ENCODE results near the gene MAP3K4. TPM values are rescaled to one million over a fixed set of nuclear protein-coding genes. Genes with fewer than 3 reads are reported as not detected.

MAP3K4 gene
- total and polyA plus RNA-seq, 2 of the 4 experiments (the other 2 are of a cell fraction), result 11.5 to 20.4 TPM

- Histone ChIP-seq H3K4me3 (ENCODE audit: insufficient read depth, low read depth, low read length) (no peak overlapping the region), H3K36me3 (ENCODE audit: control insufficient read depth, insufficient read depth, low read length) (peaks cover 9% of the 10 kb centered on the region), H4K20me1 (ENCODE audit: insufficient read depth, low read length) (no peaks in the 10 kb centered on the region), H3K9me1 (ENCODE audit: insufficient read depth, low read length) (no peaks in the 10 kb centered on the region), H3K4me1 (ENCODE audit: control insufficient read depth, insufficient read depth, low read length) (no peaks in the 10 kb centered on the region), H2BK5ac (ENCODE audit: low read depth, low read length, poor library complexity, severe bottlenecking) (no peak overlapping the region), H3K23ac (ENCODE audit: low read depth, low read length) (no peak overlapping the region), H3K9ac (ENCODE audit: low read depth, low read length) (no peak overlapping the region), H3K9me3 (ENCODE audit: control insufficient read depth, insufficient read depth, low read length) (no peaks in the 10 kb centered on the region), H2AK5ac (ENCODE audit: low read depth, low read length) (no peak overlapping the region), H3K4me2 (ENCODE audit: low read depth, low read length) (no peak overlapping the region), H4K91ac (ENCODE audit: insufficient read depth, low read depth, low read length) (no peak overlapping the region), H3K79me1 (ENCODE audit: low read depth in 1 of 2, low read length in 2 of 2) (no peaks in the 10 kb centered on the region), H4K8ac (ENCODE audit: low read depth in 2 of 2, low read length in 2 of 2) (no peak overlapping the region), H2BK15ac (ENCODE audit: low read depth, low read length) (no peak overlapping the region), H2AFZ (replicated peaks; ENCODE audit: low read length, poor library complexity) (no peak overlapping the region), H3K27me3 (ENCODE audit: control insufficient read depth, insufficient read depth, low read length) (no peaks in the 10 kb centered on the region), H2AK9ac (replicated peaks; ENCODE audit: low read depth, low read length, poor library complexity) (no peak overlapping the region), H3K4ac (ENCODE audit: low read depth, low read length) (no peak overlapping the region), H3K18ac (ENCODE audit: low read depth, low read length) (no peak overlapping the region), H3K27ac (ENCODE audit: insufficient read depth, low read length) (no peak overlapping the region), H2BK120ac (ENCODE audit: low read depth, low read length) (no peak overlapping the region), H3K14ac (replicated peaks; ENCODE audit: low read depth, low read length) (no peak overlapping the region), H3K56ac (ENCODE audit: extremely low read depth, insufficient read depth, low read length) (no peak overlapping the region), H2BK20ac (ENCODE audit: low read depth, low read length) (no peak overlapping the region), H4K5ac (ENCODE audit: low read depth, low read length) (no peak overlapping the region)
- dilution Hi-C loops (cut with HindIII; ENCODE audit: low sequenced_read_pairs, unreplicated experiment), result no loop called here
- TF ChIP-seq, protein P1, sequence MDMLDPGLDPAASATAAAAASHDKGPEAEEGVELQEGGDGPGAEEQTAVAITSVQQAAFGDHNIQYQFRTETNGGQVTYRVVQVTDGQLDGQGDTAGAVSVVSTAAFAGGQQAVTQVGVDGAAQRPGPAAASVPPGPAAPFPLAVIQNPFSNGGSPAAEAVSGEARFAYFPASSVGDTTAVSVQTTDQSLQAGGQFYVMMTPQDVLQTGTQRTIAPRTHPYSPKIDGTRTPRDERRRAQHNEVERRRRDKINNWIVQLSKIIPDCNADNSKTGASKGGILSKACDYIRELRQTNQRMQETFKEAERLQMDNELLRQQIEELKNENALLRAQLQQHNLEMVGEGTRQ (IDR thresholded peaks at IDR 0.05; ENCODE audit: low read depth, low read length), result no peak
- TF ChIP-seq MAFK (IDR thresholded peaks at IDR 0.05; ENCODE audit: low read depth, low read length) (no peak), SMC3 (IDR thresholded peaks at IDR 0.05; ENCODE audit: low read depth, low read length) (no peak), POLR2A (IDR thresholded peaks at IDR 0.05; ENCODE audit: low read depth, low read length) (no peak), CTCF (conservative IDR thresholded peaks at IDR 0.05; ENCODE audit: low read depth, low read length) (no peak), MAZ (IDR thresholded peaks at IDR 0.05; ENCODE audit: borderline replicate concordance, low read depth, low read length) (no peak), RFX5 (IDR thresholded peaks at IDR 0.05; ENCODE audit: low read depth, low read length) (no peak), RAD21 (IDR thresholded peaks at IDR 0.05; ENCODE audit: low read length) (no peak), CEBPB (IDR thresholded peaks at IDR 0.05; ENCODE audit: low read depth, low read length) (no peak), CHD1 (IDR thresholded peaks at IDR 0.05; ENCODE audit: low read depth, low read length) (no peak), RCOR1 (IDR thresholded peaks at IDR 0.05; ENCODE audit: insufficient replicate concordance, low read length) (no peak), BHLHE40 (IDR thresholded peaks at IDR 0.05; ENCODE audit: low read depth, low read length) (no peak), NFE2L2 (IDR thresholded peaks at IDR 0.05; ENCODE audit: low read depth, low read length) (no peak), FOS (IDR thresholded peaks at IDR 0.05; ENCODE audit: low read depth, low read length) (no peak)
- TF ChIP-seq, protein P2, sequence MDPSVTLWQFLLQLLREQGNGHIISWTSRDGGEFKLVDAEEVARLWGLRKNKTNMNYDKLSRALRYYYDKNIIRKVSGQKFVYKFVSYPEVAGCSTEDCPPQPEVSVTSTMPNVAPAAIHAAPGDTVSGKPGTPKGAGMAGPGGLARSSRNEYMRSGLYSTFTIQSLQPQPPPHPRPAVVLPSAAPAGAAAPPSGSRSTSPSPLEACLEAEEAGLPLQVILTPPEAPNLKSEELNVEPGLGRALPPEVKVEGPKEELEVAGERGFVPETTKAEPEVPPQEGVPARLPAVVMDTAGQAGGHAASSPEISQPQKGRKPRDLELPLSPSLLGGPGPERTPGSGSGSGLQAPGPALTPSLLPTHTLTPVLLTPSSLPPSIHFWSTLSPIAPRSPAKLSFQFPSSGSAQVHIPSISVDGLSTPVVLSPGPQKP (IDR thresholded peaks at IDR 0.05; ENCODE audit: borderline replicate concordance, low read depth, low read length), result no peak
- BruUV-seq (replicated peaks), result no TSS peak
- ChIA-PET POLR2A (ENCODE audit: unreplicated experiment) (no interaction called here), CTCF (interaction anchor here (1.2 kb wide), 1 partner anchor 221 kb away, joined by 3 read pairs; no protein-coding TSS in a partner anchor)
- intact Hi-C loops (cut with micrococcal nuclease), result no loop called here
- no CpG with 5 or more reads among the region's 8 CpGs for WGBS, 2 experiments (ENCODE audit: extremely low coverage in 2 of 2, insufficient read length in 1 of 2)
- no peak for DNase-seq
- ATAC-seq (ENCODE audit: low read depth), result no peak
- in situ Hi-C loops (cut with MboI; ENCODE audit: low sequenced_read_pairs), result no loop called here
Measured at GRCh38 chr6:161150566-161150965, 159.0 kb downstream of the MAP3K4 start.
